ENCODE results near the gene ACAD9.

Gene ACAD9

GRCh38 chr3:128906031-128906803 is 26.8 kb downstream of the ACAD9 start:
- TF ChIP-seq CTCF (IDR thresholded peaks at IDR 0.05; ENCODE audit: low read depth, low read length) = no peak
- no peak for DNase-seq (ENCODE audit: extremely low read depth, low read depth)

- no peak for DNase-seq (ENCODE audit: extremely low read depth, low read depth)
- TF ChIP-seq CTCF (IDR thresholded peaks at IDR 0.05; ENCODE audit: low read depth, low read length) = no peak
Observed at GRCh38 chr3:128906804-128907525, 27.5 kb downstream of the ACAD9 start.

GRCh38 chr3:128907706-128908445 is 28.5 kb downstream of the ACAD9 start:
- DNase-seq (ENCODE audit: extremely low read depth, low read depth) = no peak
- no peak for TF ChIP-seq CTCF (IDR thresholded peaks at IDR 0.05; ENCODE audit: low read depth, low read length)

GRCh38 chr3:128908951-128909350 is 29.5 kb downstream of the ACAD9 start:
- DNase-seq (ENCODE audit: extremely low read depth, low read depth) = no peak
- no peak for TF ChIP-seq CTCF (IDR thresholded peaks at IDR 0.05; ENCODE audit: low read depth, low read length)

- DNase-seq (ENCODE audit: extremely low read depth, low read depth) = no peak
- TF ChIP-seq CTCF (IDR thresholded peaks at IDR 0.05; ENCODE audit: low read depth, low read length) = no peak
Observed at GRCh38 chr3:128910006-128910405, 30.6 kb downstream of the ACAD9 start.

GRCh38 chr3:128911911-128912310 is 32.5 kb downstream of the ACAD9 start:
- no peak for TF ChIP-seq CTCF (IDR thresholded peaks at IDR 0.05; ENCODE audit: low read depth, low read length)
- DNase-seq (ENCODE audit: extremely low read depth, low read depth) = no peak
